Skeletal muscle satellite cell (primary cell): ENCODE data around the gene CCS. TPM values are rescaled to one million over a fixed set of nuclear protein-coding genes. Genes with fewer than 3 reads are reported as not detected.
"Not testable (repeated sequence)": the region's sequence is repeated elsewhere in the genome, so short reads cannot be mapped to it uniquely, and the experiment has no call there.

Experiments used
- H3K27me3 ChIP-seq: 2 replicates; pipeline ENCODE4 v1.7.0; 2013; ENCODE audit warnings: low read length; ENCODE audit not compliant: control insufficient read depth, insufficient read depth
- H3K36me3 ChIP-seq: 2 replicates; pipeline ENCODE4 v1.7.0; 2013; ENCODE audit warnings: mild to moderate bottlenecking, control low read depth, low read length; ENCODE audit not compliant: insufficient read depth
- H3K4me1 ChIP-seq: 2 replicates; pipeline ENCODE4 v1.7.0; 2013; ENCODE audit warnings: low read length; ENCODE audit not compliant: control insufficient read depth, insufficient read depth
- H3K4me2 ChIP-seq: 2 replicates; pipeline ENCODE4 v1.7.0; 2013; ENCODE audit warnings: mild to moderate bottlenecking, low read length
- H3K4me3 ChIP-seq: 2 replicates; pipeline ENCODE4 v1.7.0; 2013; ENCODE audit warnings: low read length
- H3K9ac ChIP-seq: 2 replicates; pipeline ENCODE4 v1.7.0; 2013; ENCODE audit warnings: mild to moderate bottlenecking, low read depth, low read length, moderate library complexity
- H3K9me3 ChIP-seq: replicated peaks from 2 replicates; pipeline ENCODE4 v1.7.0; 2013; ENCODE audit warnings: mild to moderate bottlenecking, control low read depth, low read length
- total RNA-seq: library from RNA; depleted of rRNA; stranded (reverse); fragments of >200 nt; gene quantifications from 2 replicates; pipeline ENCODE4 v1.2.3, GENCODE V29; 2012; rRNA removed

CCS gene
- 29.5 and 40.6 TPM in 2 replicates for total RNA-seq

GRCh38 chr11:66592457-66593302 lies at the start of gene CCS, which contains the start of gene CCDC87:
CCS (plus strand) TSS chr11:66593185; CDS start chr11:66593262, 77 bp downstream.
CCDC87 (minus strand) TSS chr11:66593063; CDS start chr11:66593015, 48 bp downstream.
- H3K9me3 ChIP-seq: no peaks in the 10 kb centered on the region
- H3K4me2 ChIP-seq: peak within 1 kb of the TSS; percentile 98
- peak within 1 kb of the TSS; percentile 82 for H3K4me3 ChIP-seq
- H3K4me1 ChIP-seq: peaks cover 12% of the 10 kb centered on the region
- no peaks in the 10 kb centered on the region for H3K36me3 ChIP-seq
- peak within 1 kb of the TSS; percentile 90 for H3K9ac ChIP-seq
- peaks cover 9% of the 10 kb centered on the region for H3K27me3 ChIP-seq

- H3K4me2 ChIP-seq: no peak overlapping the region
- no peak overlapping the region for H3K4me3 ChIP-seq
- H3K9ac ChIP-seq: no peak overlapping the region
- peaks cover 9% of the 10 kb centered on the region for H3K27me3 ChIP-seq
- no peaks in the 10 kb centered on the region for H3K9me3 ChIP-seq
- H3K36me3 ChIP-seq: peaks cover 8% of the 10 kb centered on the region
- peaks cover 17% of the 10 kb centered on the region for H3K4me1 ChIP-seq
Observed at GRCh38 chr11:66543263-66544107, 49.5 kb upstream of the CCS start.

- Histone ChIP-seq H3K4me1 (peaks cover 17% of the 10 kb centered on the region), H3K4me3 (peak overlapping the region; percentile 83), H3K4me2 (peak overlapping the region; percentile 78), H3K27me3 (peaks cover 17% of the 10 kb centered on the region), H3K9ac (peak overlapping the region; percentile 89)
- H3K9me3 ChIP-seq, H3K36me3 ChIP-seq: not testable (repeated sequence)
Observed at GRCh38 chr11:66544952-66545351, 48.0 kb upstream of the CCS start.

GRCh38 chr11:66545701-66546367 lies 47.2 kb upstream of the CCS start, which contains the start of gene ZDHHC24:
ZDHHC24 (minus strand) TSS chr11:66546048; CDS start chr11:66546003, 45 bp downstream.
- no peaks in the 10 kb centered on the region for H3K36me3 ChIP-seq
- H3K4me3 ChIP-seq: peak within 1 kb of the TSS; percentile 83
- H3K4me1 ChIP-seq: peaks cover 17% of the 10 kb centered on the region
- no peaks in the 10 kb centered on the region for H3K9me3 ChIP-seq
- peak within 1 kb of the TSS; percentile 89 for H3K9ac ChIP-seq
- peak within 1 kb of the TSS; percentile 78 for H3K4me2 ChIP-seq
- H3K27me3 ChIP-seq: peaks cover 26% of the 10 kb centered on the region

- H3K4me3 ChIP-seq: peak within 1 kb of the TSS; percentile 83
- H3K4me1 ChIP-seq: peaks cover 17% of the 10 kb centered on the region
Observed at GRCh38 chr11:66546368-66546965, 46.5 kb upstream of the CCS start, which contains the start of gene ACTN3. ACTN3 (plus strand) TSS chr11:66546903; CDS start chr11:66546938, 35 bp downstream.

GRCh38 chr11:66546966-66547661 lies 45.9 kb upstream of the CCS start:
- Histone ChIP-seq H3K4me2 (peak overlapping the region; percentile 78), H3K4me1 (peaks cover 17% of the 10 kb centered on the region), H3K9me3 (no peaks in the 10 kb centered on the region), H3K27me3 (peaks cover 26% of the 10 kb centered on the region), H3K9ac (no peak overlapping the region), H3K36me3 (no peaks in the 10 kb centered on the region), H3K4me3 (no peak overlapping the region)

More at GRCh38 chr11:66546368-66546965, 46.5 kb upstream of the CCS start, which contains the start of gene ACTN3:
- Histone ChIP-seq H3K4me2 (peak within 1 kb of the TSS; percentile 78), H3K36me3 (no peaks in the 10 kb centered on the region), H3K9me3 (no peaks in the 10 kb centered on the region), H3K9ac (peak within 1 kb of the TSS; percentile 89), H3K27me3 (peaks cover 26% of the 10 kb centered on the region)

GRCh38 chr11:66547662-66548009 lies 45.3 kb upstream of the CCS start:
- H3K4me3 ChIP-seq: no peak overlapping the region
- H3K36me3 ChIP-seq: no peaks in the 10 kb centered on the region
- no peak overlapping the region for H3K4me2 ChIP-seq
- peaks cover 26% of the 10 kb centered on the region for H3K27me3 ChIP-seq
- H3K9me3 ChIP-seq: no peaks in the 10 kb centered on the region
- H3K4me1 ChIP-seq: peaks cover 12% of the 10 kb centered on the region
- no peak overlapping the region for H3K9ac ChIP-seq

- Histone ChIP-seq H3K4me1 (peaks cover 10% of the 10 kb centered on the region), H3K9ac (no peak overlapping the region), H3K4me3 (no peak overlapping the region), H3K4me2 (no peak overlapping the region), H3K9me3 (no peaks in the 10 kb centered on the region), H3K36me3 (no peaks in the 10 kb centered on the region), H3K27me3 (peaks cover 26% of the 10 kb centered on the region)
Observed at GRCh38 chr11:66548041-66548440, 44.9 kb upstream of the CCS start.

GRCh38 chr11:66548774-66549630 lies 44.0 kb upstream of the CCS start:
- H3K4me3 ChIP-seq: no peak overlapping the region
- no peaks in the 10 kb centered on the region for H3K36me3 ChIP-seq
- H3K27me3 ChIP-seq: peaks cover 26% of the 10 kb centered on the region
- H3K9me3 ChIP-seq: no peaks in the 10 kb centered on the region
- H3K4me2 ChIP-seq: no peak overlapping the region
- no peak overlapping the region for H3K9ac ChIP-seq
- peaks cover 10% of the 10 kb centered on the region for H3K4me1 ChIP-seq

GRCh38 chr11:66549696-66550095 lies 43.3 kb upstream of the CCS start:
- Histone ChIP-seq H3K4me2 (no peak overlapping the region), H3K27me3 (peaks cover 26% of the 10 kb centered on the region), H3K4me3 (no peak overlapping the region), H3K9ac (no peak overlapping the region), H3K9me3 (no peaks in the 10 kb centered on the region), H3K36me3 (no peaks in the 10 kb centered on the region), H3K4me1 (peaks cover 10% of the 10 kb centered on the region)
